HG03097 (cell line): ENCODE results near the gene TSPAN33.
"Not testable (repeated sequence)": the region's sequence is repeated elsewhere in the genome, so short reads cannot be mapped to it uniquely, and the experiment has no call there.

ENCODE experiments used
- ATAC-seq: cut with Tn5 transposase; IDR thresholded peaks from one replicate; pipeline ENCODE4 v1.9.1; 2021; ENCODE audit not compliant: unreplicated experiment, low FRiP score

The TSPAN33 gene

DNA sequence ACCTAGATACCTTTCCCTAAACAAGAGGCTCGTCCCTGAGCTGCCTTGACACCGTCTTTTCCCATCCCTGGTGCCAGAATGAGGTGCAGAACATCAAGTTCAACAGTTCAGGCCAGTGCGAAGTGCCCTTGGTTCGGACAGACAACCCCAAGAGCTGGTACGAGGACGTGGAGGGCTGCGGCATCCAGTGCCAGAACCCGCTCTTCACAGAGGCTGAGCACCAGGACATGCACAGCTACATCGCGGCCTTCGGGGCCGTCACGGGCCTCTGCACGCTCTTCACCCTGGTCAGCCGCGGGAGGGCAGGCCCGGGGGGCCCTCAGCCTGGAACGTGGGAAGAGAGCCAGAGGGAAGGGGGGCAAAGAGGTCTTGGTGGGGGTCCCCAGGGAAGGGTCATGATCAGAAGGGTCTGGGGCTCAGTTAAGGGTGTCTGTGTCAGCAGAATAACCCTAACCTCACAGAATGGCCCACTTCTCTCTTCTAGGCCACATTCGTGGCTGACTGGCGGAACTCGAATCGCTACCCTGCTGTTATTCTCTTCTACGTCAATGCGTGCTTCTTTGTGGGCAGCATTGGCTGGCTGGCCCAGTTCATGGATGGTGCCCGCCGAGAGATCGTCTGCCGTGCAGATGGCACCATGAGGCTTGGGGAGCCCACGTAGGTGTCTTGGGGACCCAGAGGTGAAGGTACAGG, 60.8 kb downstream of the TSPAN33 start:
- no peak for ATAC-seq

DNA sequence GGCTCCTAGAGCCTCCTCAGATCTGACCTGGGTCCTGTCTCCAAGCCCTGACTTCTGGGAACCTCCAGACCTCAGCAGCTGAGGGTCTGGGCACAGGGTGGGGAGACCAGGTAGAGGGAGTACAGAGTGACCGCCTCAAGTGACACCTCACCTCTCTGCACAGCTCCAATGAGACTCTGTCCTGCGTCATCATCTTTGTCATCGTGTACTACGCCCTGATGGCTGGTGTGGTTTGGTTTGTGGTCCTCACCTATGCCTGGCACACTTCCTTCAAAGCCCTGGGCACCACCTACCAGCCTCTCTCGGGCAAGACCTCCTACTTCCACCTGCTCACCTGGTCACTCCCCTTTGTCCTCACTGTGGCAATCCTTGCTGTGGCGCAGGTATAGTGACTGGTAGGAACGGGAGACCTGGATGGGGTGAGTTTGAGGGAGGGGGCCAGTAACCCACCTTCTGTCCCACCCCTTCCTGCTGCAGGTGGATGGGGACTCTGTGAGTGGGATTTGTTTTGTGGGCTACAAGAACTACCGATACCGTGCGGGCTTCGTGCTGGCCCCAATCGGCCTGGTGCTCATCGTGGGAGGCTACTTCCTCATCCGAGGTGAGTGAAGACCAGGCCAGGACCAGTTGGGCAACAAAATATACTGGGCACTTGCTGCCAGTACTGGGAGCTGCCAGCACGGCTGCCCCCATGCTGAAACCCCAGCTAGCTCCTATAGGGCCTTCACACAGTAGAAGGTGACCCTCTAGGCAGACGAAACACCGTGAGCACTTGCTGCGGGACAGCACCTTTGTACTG, 61.7 kb downstream of the TSPAN33 start:
- ATAC-seq = no peak

DNA sequence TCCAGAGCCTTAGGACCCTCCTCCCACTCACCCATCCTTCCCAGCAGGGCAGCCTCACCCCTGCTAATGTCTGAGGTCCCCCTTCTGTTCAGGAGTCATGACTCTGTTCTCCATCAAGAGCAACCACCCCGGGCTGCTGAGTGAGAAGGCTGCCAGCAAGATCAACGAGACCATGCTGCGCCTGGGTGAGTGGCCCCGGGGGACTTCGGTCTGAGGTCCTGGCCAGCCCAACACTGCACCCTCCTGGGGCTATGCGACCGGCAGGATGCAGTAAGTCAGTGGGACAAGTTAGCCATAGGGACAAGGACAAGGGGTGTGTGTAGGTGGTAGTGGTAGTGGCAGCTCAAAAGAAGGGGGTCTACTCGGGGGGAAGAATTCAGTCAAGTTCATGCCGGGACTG, 64.2 kb downstream of the TSPAN33 start:
- no peak for ATAC-seq

DNA sequence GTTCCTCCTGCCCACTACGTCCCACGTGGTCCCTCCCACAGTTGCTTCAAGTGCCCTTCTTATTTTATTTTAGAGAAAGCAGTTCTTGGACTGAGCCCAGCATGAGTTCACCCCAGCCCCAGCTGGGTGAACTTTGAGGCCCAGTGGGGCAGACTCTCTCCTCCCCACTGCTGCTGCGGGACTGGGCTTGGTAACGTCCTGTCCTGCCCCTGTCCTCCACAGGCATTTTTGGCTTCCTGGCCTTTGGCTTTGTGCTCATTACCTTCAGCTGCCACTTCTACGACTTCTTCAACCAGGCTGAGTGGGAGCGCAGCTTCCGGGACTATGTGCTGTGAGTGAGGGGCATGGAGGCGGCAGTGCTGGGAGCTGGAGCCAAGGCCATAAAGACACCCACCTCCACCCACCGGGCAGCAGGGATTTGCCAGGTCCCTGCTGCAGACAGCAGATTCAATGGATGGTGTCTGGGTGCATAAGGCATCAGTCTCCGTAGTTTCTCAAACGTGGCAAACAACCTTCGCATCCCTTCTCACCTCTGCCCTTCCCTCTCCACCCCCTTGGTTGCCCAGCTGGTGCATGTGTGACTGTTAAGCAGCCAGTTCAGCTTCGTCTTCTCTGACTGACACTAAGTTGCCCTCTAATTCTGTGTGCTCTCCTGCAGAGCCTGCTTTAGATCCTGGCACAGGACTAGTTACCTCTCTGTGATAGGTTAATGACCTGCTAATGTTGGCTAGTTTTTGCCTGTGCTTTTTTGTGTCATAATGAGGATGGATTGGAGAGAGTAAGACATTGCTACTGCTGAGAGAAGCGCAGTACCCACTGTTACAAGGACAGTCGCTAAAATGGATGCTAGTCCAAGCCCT, 64.8 kb downstream of the TSPAN33 start:
- no peak for ATAC-seq

DNA sequence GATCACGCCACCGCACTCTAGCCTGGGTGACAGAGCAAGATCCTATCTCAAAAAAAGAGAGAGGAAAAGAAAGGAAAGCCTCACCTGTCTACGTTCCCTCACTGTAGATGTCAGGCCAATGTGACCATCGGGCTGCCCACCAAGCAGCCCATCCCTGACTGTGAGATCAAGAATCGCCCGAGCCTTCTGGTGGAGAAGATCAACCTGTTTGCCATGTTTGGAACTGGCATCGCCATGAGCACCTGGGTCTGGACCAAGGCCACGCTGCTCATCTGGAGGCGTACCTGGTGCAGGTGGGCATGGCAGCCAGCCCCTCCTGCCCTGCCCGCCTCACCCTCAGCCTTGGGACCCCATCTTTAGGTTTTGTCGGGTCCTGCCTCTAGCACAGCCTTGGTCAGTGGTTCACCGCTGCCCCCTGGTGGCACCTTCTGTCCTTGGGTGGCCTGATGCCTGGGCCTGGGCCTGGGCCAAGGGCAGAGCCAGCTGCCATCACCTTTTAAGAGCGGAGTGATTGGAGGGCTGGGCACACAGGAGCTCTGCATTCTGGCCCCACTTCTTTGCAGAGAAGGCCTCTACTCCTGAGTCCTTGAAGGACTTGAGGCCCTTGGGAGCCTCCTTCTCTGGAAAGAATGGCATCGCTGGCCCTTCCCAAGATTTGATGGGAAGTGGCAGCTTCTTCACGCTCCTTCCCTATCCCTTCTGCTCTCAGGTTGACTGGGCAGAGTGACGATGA, 65.9 kb downstream of the TSPAN33 start:
- ATAC-seq = no peak

DNA sequence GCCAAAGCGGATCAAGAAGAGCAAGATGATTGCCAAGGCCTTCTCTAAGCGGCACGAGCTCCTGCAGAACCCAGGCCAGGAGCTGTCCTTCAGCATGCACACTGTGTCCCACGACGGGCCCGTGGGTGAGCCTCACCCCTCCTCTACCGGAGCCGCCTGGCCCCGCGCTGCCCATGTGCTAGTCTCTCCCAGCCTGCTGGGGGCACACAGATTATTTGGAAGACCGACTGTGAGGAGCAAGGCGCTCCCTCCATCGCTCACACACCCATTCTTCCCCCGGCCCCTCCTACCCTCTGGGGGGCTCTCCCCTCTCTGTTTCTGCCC, 66.4 kb downstream of the TSPAN33 start:
- ATAC-seq = no peak

GRCh38 chr7:129212126-129212525, 67.6 kb downstream of the TSPAN33 start:
- no peak for ATAC-seq

- ATAC-seq = no peak
Observed at GRCh38 chr7:129212596-129212995, 68.1 kb downstream of the TSPAN33 start.

DNA sequence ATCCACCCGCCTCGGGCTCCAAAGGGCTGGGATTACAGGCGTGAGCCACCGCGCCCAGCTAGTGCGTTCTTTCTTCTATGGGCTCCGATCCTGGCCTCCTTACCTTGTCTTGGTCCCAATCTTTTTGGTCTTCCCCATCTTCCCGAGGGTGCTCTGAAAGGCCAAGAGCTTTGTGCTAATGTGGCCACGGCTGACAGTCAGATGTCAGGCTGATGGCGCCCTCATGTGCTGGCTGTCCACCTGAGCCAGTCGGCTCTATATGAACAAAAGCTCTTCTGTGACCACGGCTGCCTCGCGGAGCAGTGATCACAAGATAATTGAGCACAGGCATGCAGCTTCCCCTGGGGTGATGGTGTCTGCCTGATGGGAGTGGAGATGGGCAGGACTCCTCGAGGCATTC, 69.3 kb downstream of the TSPAN33 start:
- no peak for ATAC-seq

- ATAC-seq = not testable (repeated sequence)
Observed at GRCh38 chr7:129215691-129216090, 71.2 kb downstream of the TSPAN33 start.

GRCh38 chr7:129216101-129216715, 71.7 kb downstream of the TSPAN33 start:
- not testable (repeated sequence) for ATAC-seq

DNA sequence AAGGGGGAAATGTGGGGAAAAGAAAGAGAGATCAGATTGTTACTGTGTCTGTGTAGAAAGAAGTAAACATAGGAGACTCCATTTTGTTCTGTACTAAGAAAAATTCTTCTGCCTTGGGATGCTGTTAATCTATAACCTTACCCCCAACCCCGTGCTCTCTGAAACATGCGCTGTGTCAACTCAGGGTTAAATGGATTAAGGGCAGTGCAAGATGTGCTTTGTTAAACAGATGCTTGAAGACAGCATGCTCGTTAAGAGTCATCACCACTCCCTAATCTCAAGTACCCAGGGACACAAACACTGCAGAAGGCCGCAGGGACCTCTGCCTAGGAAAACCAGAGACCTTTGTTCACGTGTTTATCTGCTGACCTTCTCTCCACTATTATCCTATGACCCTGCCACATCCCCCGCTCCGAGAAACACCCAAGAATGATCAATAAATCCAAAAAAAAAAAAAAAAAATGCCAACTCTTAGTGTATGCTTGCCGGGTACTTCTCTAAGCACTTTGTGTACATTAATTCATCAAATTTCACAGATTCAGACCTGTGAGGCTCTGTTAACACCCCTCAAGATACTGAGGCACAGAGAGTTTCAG, 72.4 kb downstream of the TSPAN33 start:
- ATAC-seq = not testable (repeated sequence)

DNA sequence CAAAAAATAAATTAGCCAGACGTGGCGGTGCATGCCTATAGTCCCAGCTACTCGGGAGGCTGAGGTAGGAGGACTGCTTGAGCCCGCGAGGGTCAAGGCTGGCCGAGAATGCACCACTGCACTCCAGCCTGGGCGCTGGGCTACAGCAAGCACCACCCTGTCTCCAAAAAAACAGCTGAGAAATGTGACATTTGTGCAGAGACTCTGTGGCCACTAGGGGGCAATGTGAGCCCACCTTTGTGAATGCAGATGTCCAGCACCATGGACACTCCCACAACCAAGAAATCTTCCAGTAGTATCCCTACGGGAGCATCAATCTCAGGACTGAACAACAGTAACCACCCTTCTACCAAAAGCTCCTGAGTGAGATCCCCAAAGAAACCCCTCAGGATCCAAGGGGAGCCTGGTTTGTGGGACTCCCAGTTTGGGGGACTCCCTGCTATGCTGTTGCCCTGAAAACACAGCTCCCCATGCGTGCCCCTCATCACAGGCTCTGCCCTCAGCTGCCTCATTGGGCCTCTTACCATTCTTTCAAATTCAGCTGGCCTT, 74.1 kb downstream of the TSPAN33 start:
- peak; percentile 70 for ATAC-seq

DNA sequence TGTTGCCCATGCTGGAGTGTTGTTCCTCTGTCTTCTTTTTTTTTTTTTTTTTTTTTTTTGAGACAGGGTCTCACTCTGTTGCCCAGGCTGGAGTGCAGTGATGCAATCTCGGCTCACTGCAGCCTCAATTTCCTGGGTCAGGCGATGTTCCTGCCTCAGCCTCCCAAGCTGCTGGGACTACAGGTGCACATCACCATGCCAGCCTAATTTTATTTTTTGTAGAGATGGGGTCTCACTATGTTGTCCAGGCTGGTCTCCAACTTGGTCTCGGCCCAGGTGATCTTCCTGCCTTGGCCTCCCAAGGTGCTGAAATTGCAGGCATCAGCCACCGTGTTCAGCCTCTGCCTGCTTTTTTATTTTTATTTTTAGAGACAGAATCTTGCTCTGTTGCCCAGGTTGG, 74.7 kb downstream of the TSPAN33 start:
- ATAC-seq = not testable (repeated sequence)
